Measurements from ENCODE around the gene TREML4.

DNA sequence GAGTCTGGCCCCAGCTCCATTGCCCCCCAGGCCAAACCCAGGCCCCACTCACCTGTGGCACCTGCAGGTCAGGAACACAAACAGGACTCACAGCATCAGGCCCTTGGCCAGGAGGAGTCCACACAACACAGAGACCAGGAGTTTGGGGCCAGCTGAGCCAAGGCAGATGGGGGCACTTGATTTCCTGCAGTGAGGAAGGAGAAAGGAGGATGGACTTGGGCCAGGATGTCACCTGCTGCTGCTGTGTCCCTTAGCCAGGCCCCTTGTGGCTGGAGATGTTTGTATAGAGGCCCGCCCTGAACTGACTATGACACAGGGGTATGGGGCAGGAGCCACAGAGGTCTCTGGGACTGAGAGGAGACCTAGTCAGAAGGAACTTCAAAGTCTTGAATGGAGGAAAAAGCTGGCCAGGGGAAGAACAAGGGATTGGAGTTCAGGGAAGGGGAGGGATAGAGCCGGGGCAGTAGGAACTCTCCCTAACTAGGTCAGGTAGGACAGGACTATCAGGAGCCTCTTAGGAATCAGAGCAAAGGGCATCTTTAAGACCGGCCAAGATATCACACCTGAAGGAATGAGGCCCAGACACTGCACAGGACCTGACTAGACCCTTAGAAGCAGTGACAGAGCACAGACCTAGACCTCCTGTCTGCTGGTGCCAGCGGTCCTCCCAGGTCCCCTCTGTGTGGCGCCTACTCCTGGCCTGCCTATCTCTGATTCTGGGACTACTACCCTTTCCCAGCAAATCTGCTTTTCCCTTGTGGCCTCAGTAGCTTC, 18.4 kb upstream of the TREML4 start:
- TF ChIP-seq POLR2A (IDR thresholded peaks at IDR 0.05; ENCODE audit: low read length) (no peak), GATA1 (IDR thresholded peaks at IDR 0.05; ENCODE audit: low read depth, low read length) (no peak)
